GM06990 (cell line): ENCODE results near the gene DYNC2I2.

Experiments used
- DNase-seq: peaks from one replicate; pipeline ENCODE4 v3.0.0-alpha.2; 2011; ENCODE audit not compliant: insufficient read length; ENCODE audit errors: extremely low read depth
- H3K27me3 ChIP-seq: replicated peaks from 2 replicates; pipeline ENCODE4 v1.6.0; 2011; ENCODE audit warnings: low read length; ENCODE audit not compliant: control insufficient read depth, insufficient read depth
- H3K36me3 ChIP-seq: 2 replicates; pipeline ENCODE4 v1.5.1; 2011; ENCODE audit warnings: low read length; ENCODE audit not compliant: control insufficient read depth, insufficient read depth
- H3K4me3 ChIP-seq: replicated peaks from 2 replicates; pipeline ENCODE4 v1.5.1; 2011; ENCODE audit warnings: low read depth, mild to moderate bottlenecking, control low read depth, low read length
- TF ChIP-seq, protein P1 (sequence below): IDR thresholded peaks from 2 replicates; pipeline ENCODE4 v1.5.1; 2011; ENCODE audit warnings: low read length, control low read depth, mild to moderate bottlenecking, inconsistent platforms; ENCODE audit not compliant: insufficient read depth, poor library complexity, severe bottlenecking

Gene DYNC2I2

DNA sequence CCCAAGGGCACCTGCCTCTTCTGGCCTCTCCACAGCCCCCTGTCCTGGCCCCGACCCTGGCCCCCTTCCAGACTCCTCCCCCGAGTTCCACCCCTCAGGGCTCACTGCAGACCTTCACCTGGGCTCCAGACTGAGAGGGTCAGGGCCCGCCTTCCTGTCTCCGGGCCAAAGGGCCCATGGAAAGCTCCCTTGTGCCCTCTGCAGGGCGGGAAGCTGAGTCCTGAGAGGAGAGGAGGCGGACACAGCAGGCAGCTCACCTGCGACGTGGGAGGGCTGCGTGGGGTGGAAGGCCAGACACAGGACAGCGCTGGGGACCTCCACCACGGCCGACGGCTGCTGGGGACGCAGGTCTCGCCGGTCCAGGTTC lies 20.6 kb downstream of the DYNC2I2 start:
- no peaks in the 10 kb centered on the region for H3K27me3 ChIP-seq
- TF ChIP-seq, protein P1, sequence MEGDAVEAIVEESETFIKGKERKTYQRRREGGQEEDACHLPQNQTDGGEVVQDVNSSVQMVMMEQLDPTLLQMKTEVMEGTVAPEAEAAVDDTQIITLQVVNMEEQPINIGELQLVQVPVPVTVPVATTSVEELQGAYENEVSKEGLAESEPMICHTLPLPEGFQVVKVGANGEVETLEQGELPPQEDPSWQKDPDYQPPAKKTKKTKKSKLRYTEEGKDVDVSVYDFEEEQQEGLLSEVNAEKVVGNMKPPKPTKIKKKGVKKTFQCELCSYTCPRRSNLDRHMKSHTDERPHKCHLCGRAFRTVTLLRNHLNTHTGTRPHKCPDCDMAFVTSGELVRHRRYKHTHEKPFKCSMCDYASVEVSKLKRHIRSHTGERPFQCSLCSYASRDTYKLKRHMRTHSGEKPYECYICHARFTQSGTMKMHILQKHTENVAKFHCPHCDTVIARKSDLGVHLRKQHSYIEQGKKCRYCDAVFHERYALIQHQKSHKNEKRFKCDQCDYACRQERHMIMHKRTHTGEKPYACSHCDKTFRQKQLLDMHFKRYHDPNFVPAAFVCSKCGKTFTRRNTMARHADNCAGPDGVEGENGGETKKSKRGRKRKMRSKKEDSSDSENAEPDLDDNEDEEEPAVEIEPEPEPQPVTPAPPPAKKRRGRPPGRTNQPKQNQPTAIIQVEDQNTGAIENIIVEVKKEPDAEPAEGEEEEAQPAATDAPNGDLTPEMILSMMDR = no peak
- peaks cover 31% of the 10 kb centered on the region for H3K36me3 ChIP-seq
- no peak overlapping the region for H3K4me3 ChIP-seq
- DNase-seq = no peak

DNA sequence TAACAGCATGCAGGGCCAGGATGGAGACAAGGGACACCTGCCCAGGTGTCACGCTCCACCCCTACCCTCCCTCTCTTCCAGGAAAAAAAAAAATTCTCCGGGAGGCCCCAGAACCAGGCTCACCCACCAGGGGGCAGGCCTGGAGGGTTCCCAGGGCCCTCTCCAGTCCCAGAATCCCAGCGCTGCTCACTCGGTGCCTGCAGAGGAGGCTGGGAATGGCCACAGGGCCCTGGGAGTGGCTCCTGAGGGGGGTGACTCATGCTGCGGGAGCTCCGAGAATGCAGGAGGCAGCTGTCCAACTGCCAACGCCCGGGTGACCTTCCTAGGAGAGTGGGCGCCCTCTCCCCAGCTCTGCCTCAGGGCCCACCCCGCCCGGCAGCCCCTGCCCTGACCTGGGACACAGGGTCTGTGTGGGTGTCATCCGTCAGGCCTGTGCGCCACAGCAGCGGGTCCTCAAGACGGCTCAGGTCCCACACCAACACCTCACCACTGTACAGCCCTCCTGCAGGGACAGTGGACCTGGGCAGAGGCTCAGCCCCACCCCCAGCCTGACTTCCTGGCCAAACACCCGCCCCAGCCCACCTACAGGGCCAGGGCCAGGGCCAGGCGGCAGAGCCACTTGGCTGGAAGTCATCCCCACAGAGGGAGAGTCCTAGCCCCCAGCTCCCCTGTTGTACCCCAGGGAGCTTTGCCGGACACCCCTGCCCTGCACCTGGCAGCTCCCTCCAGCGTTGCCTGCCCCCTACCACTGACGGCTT lies 21.2 kb downstream of the DYNC2I2 start:
- TF ChIP-seq, protein P1 = peak; percentile 40
- peaks cover 29% of the 10 kb centered on the region for H3K36me3 ChIP-seq
- DNase-seq = no peak
- H3K27me3 ChIP-seq = no peaks in the 10 kb centered on the region
- H3K4me3 ChIP-seq = no peak overlapping the region

DNA sequence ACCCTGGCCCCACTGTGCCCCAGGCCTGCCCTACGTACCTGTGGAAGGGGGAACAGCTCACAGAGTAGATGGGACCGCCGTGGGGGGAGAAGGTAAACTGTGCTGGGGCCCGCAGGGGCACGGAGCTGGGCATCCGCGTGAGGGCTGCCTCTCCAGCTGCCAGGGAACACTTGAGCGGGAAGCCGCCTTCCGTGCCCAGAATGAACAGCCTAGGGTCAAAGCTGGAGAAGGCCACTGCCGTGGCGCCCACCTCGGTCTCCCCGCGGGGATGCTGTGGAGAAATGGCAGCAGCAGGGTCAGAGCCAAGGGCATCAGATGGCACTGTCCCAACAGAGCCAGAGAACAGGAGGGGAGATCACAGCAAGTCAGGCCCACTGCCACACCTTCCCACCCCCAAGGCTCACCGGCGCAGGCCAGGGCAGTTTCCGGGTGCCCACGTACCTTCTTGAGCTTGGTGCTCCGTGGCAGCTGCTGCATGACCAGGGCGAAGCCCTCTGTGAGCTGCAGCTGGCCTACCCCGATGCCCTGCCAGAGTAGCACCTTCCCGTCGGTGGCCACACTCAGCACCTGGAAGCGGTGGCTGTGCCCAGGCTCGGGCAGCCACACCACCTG lies 21.9 kb downstream of the DYNC2I2 start:
- H3K27me3 ChIP-seq = no peaks in the 10 kb centered on the region
- no peak for DNase-seq
- H3K4me3 ChIP-seq = no peak overlapping the region
- TF ChIP-seq, protein P1 = no peak
- peaks cover 33% of the 10 kb centered on the region for H3K36me3 ChIP-seq

DNA sequence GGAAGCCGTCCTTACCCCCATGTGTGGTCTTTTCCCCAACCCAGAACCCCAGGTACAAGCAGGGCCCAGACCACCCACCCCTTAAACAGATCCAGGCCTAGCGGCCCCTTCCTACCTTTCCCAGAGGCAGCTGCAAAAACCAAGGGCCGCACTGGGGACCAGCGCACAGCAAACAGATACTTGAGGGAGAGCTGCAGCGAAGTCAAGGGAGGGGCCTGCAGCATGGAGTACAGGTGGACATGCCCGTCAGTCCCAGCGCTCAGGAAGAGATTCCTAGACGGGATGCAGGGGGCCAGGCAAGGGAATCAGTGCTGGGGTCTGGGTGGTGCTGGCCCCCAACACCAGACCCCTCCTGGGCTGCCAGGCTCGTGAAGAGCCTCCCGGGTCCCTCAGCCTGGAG lies 22.5 kb downstream of the DYNC2I2 start:
- no peak for DNase-seq
- H3K27me3 ChIP-seq = no peaks in the 10 kb centered on the region
- H3K4me3 ChIP-seq = no peak overlapping the region
- H3K36me3 ChIP-seq = peaks cover 36% of the 10 kb centered on the region
- TF ChIP-seq, protein P1 = no peak

DNA sequence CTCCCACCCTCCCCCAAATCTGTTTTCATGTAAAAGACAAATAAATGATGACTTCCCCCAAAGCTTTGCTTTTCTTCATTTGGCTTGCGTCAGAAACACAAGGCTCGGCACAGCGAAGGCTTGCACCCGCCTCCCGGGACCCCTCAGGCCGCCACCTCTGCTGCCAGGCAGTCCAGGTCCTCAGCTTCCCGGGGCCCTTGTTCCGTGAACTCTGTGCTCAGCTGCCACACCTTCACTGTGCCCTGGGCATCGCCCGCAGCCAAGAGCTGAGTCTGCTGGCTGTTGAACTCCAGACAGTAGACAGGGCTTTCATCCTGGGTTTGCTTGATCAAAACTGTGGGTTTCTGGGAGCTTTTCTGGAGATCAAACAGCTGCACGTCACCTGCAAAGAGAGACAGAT lies 23.0 kb downstream of the DYNC2I2 start:
- Histone ChIP-seq H3K27me3 (no peaks in the 10 kb centered on the region), H3K4me3 (no peak overlapping the region), H3K36me3 (peaks cover 38% of the 10 kb centered on the region)
- DNase-seq = no peak
- TF ChIP-seq, protein P1 = no peak
